B cell (primary cell): ENCODE results near the gene OR51A2. TPM values are rescaled to one million over a fixed set of nuclear protein-coding genes. Genes with fewer than 3 reads are reported as not detected.
"Not testable (repeated sequence)": the region's sequence is repeated elsewhere in the genome, so short reads cannot be mapped to it uniquely, and the experiment has no call there.

Experiments used
- ATAC-seq: fragments of 200-7000 bp; cut with Tn5 transposase; one replicate; pipeline ENCODE4 v1.10.0; 2021; ENCODE audit warnings: low read depth, mild to moderate bottlenecking, moderate number of reproducible peaks, moderate library complexity
- CTCF ChIA-PET: fragments of 350-600 bp; sonication (Branson Sonifier 250); formaldehyde crosslinking; loops from one replicate; lab custom pipeline; 2021; ENCODE audit warnings: antibody characterized with exemption, inconsistent platforms; lab: Charles Lee
- POLR2A ChIA-PET: fragments of 350-600 bp; sonication (Branson Sonifier 250); formaldehyde crosslinking; loops from one replicate; lab custom pipeline; 2021; ENCODE audit warnings: antibody characterized with exemption; lab: Charles Lee
- DNase-seq: peaks from one replicate; pipeline ENCODE4 v3.0.0; 2013
- H2AFZ ChIP-seq: 2 replicates; pipeline ENCODE4 v1.6.1; 2012; ENCODE audit warnings: mild to moderate bottlenecking, low read depth, low read length; ENCODE audit not compliant: insufficient read depth, poor library complexity, severe bottlenecking
- H3K27ac ChIP-seq, 2 donors: 1 replicate in 1 of 2; 2 replicates in 1 of 2; pipeline ENCODE4 v1.5.1; 2012 to 2013; ENCODE audit warnings: low read length in 2 of 2, mild to moderate bottlenecking in 2 of 2, moderate library complexity in 1 of 2
- H3K27me3 ChIP-seq, 4 experiments: fragments of 200-600 bp in 1 of 4; sonication (generic) in 1 of 4; replicated peaks in 1 of 4; 1 replicate in 2 of 4; 2 replicates in 2 of 4; pipeline versions ENCODE4 v1.6.1 to v1.7.0; 2013 to 2016; ENCODE audit warnings: low read length in 3 of 4, mild to moderate bottlenecking in 2 of 4, mixed read lengths in 1 of 4, moderate library complexity in 1 of 4; ENCODE audit not compliant: insufficient read depth in 4 of 4, control insufficient read depth in 3 of 4; ENCODE audit errors: control extremely low read depth in 1 of 4
- H3K36me3 ChIP-seq, 2 experiments: replicated peaks in 1 of 2; 1 replicate in 1 of 2; 2 replicates in 1 of 2; pipeline versions ENCODE4 v1.6.1 to v1.7.1; 2013; ENCODE audit warnings: low read length in 1 of 2; ENCODE audit not compliant: insufficient read depth in 2 of 2, control insufficient read depth in 1 of 2; ENCODE audit errors: control extremely low read depth in 1 of 2, extremely low read depth in 1 of 2
- H3K4me1 ChIP-seq, 2 donors: fragments of 200-600 bp in 1 of 2; sonication (generic) in 1 of 2; 1 replicate in 1 of 2; 2 replicates in 1 of 2; pipeline versions ENCODE4 v1.5.1 to v1.6.1; 2013 to 2017; ENCODE audit warnings: low read length in 2 of 2; ENCODE audit not compliant: control insufficient read depth in 2 of 2, insufficient read depth in 2 of 2
- H3K4me2 ChIP-seq: replicated peaks from 2 replicates; pipeline ENCODE3; 2012; ENCODE audit warnings: mild to moderate bottlenecking, low read depth, low read length; ENCODE audit not compliant: poor library complexity, severe bottlenecking
- H3K4me3 ChIP-seq, 5 experiments: fragments of 200-600 bp in 1 of 5; sonication (generic) in 1 of 5; 1 replicate in 3 of 5; 2 replicates in 2 of 5; pipeline versions ENCODE4 v1.5.1 to v1.7.0; 2011 to 2016; ENCODE audit warnings: low read length in 4 of 5, mild to moderate bottlenecking in 4 of 5, low read depth in 2 of 5, control low read depth in 1 of 5, moderate library complexity in 1 of 5; ENCODE audit not compliant: insufficient read depth in 1 of 5; ENCODE audit errors: control extremely low read depth in 1 of 5, extremely low read depth in 1 of 5
- H3K79me2 ChIP-seq: fragments of 200-600 bp; sonication (generic); one replicate; pipeline ENCODE4 v1.6.0; 2016; ENCODE audit warnings: low read length; ENCODE audit not compliant: control insufficient read depth, insufficient read depth
- H3K9ac ChIP-seq: fragments of 200-600 bp; sonication (generic); 2 replicates; pipeline ENCODE4 v1.6.1; 2017; ENCODE audit warnings: mild to moderate bottlenecking, low read length, moderate library complexity
- H3K9me3 ChIP-seq, 3 donors: one replicate each; pipeline versions ENCODE4 v1.6.1 to v1.7.1; 2013; ENCODE audit warnings: low read length in 2 of 3; ENCODE audit not compliant: control insufficient read depth in 2 of 3, insufficient read depth in 1 of 3; ENCODE audit errors: control extremely low read depth in 1 of 3
- H4K20me1 ChIP-seq: 2 replicates; pipeline ENCODE4 v1.6.0; 2012; ENCODE audit warnings: mild to moderate bottlenecking, low read length; ENCODE audit not compliant: insufficient read depth, control insufficient read depth, poor library complexity, severe bottlenecking
- H3K27ac Mint-ChIP-seq: one replicate; pipeline ENCODE4 v1.8.0; 2021; ENCODE audit warnings: mixed read lengths
- H3K27me3 Mint-ChIP-seq: one replicate; pipeline ENCODE4 v1.8.0; 2021; ENCODE audit warnings: mixed read lengths
- H3K4me1 Mint-ChIP-seq: one replicate; pipeline ENCODE4 v1.8.0; 2021; ENCODE audit warnings: mixed read lengths
- H3K4me3 Mint-ChIP-seq: one replicate; pipeline ENCODE4 v1.8.0; 2021; ENCODE audit warnings: mixed read lengths
- H3K9me3 Mint-ChIP-seq: one replicate; pipeline ENCODE4 v1.8.0; 2022; ENCODE audit warnings: mixed read lengths; ENCODE audit not compliant: insufficient read depth
- CTCF ChIP-seq: fragments of 200-600 bp; IDR thresholded peaks from one replicate; pipeline ENCODE4 v1.8.0; 2022; ENCODE audit warnings: antibody characterized with exemption, mild to moderate bottlenecking
- EZH2 ChIP-seq: IDR thresholded peaks from 2 replicates; pipeline ENCODE4 v1.6.1; 2012; ENCODE audit warnings: borderline replicate concordance, low read depth, mild to moderate bottlenecking, moderate library complexity, low read length; ENCODE audit not compliant: insufficient read depth, poor library complexity, severe bottlenecking
- WGBS: methylation state at CpG from one replicate; pipeline ENCODE4 v1.1.5; 2013; ENCODE audit warnings: missing lambda C conversion rate; ENCODE audit not compliant: insufficient coverage; 5-methylcytosine and 5-hydroxymethylcytosine counted together
- intact Hi-C: fragments of 100-400 bp; cut with micrococcal nuclease; formaldehyde crosslinking; loops from one replicate; pipeline ENCODE4 v1.10.0; 2022
- polyA minus RNA-seq: library from RNA; depleted of rRNA, polyadenylated mRNA; stranded (reverse); fragments of >200 nt; gene quantifications from 2 replicates; pipeline ENCODE4 v1.2.3, GENCODE V29; 2012
- polyA plus RNA-seq: library from polyadenylated mRNA; depleted of rRNA; stranded (reverse); fragments of >200 nt; gene quantifications from 2 replicates; pipeline ENCODE4 v1.2.3, GENCODE V29; 2012
- total RNA-seq, 2 donors: library from RNA; stranded (reverse); fragments of 120-200 nt in 1 of 2; gene quantifications; 1 replicate in 1 of 2; 2 replicates in 1 of 2; pipeline versions ENCODE4 v1.2.3 to v1.2.4, GENCODE V29; 2013 to 2022

The OR51A2 gene
- total RNA-seq, result not detected in 2 replicates
- total RNA-seq (2013), result not detected
- not detected in 2 replicates for polyA plus RNA-seq
- not detected in 2 replicates for polyA minus RNA-seq

- H3K9me3 Mint-ChIP-seq, H3K27me3 Mint-ChIP-seq, H3K79me2 ChIP-seq, DNase-seq, H3K4me2 ChIP-seq, H3K36me3 ChIP-seq, H3K27ac Mint-ChIP-seq, intact Hi-C loops, H3K4me3 ChIP-seq, H3K9ac ChIP-seq, H3K9me3 ChIP-seq, POLR2A ChIA-PET, H3K4me3 Mint-ChIP-seq, H3K27me3 ChIP-seq, ATAC-seq, CTCF ChIA-PET, H2AFZ ChIP-seq, H3K27ac ChIP-seq, H3K4me1 ChIP-seq, H4K20me1 ChIP-seq, H3K4me1 Mint-ChIP-seq: not testable (repeated sequence)
- WGBS, result no CpG with 5 or more reads among the region's 2 CpGs
These were observed at the start of gene OR51A2 for GRCh38 chr11:4955613-4956012. Gene OR51A2 (minus strand): TSS chr11:4955713. CDS start chr11:4955713, 0 bp downstream.

GRCh38 chr11:5004424-5005274 lies 49.1 kb upstream of the OR51A2 start:
- Histone ChIP-seq H3K4me2 (no peak overlapping the region), H3K9ac (no peak overlapping the region), H3K27ac (no peak overlapping the region), H4K20me1 (no peaks in the 10 kb centered on the region), H3K36me3 (no peaks in the 10 kb centered on the region), H3K9me3 (no peaks in the 10 kb centered on the region), H2AFZ (no peak overlapping the region), H3K79me2 (no peaks in the 10 kb centered on the region), H3K4me1 (no peaks in the 10 kb centered on the region), H3K4me3 (no peak overlapping the region), H3K27me3 (no peaks in the 10 kb centered on the region)
- WGBS, result 92% methylated on average over 3 of the region's 6 CpGs
- H3K4me3 Mint-ChIP-seq, result no peak overlapping the region
- CTCF ChIA-PET, result interaction anchor here (1.8 kb wide), 1 partner anchor 368 kb away, joined by 7 read pairs; the partner anchor contains the start of gene OR51D1
- DNase-seq (peak; percentile 32), ATAC-seq (no peak)
- peaks cover 9% of the 10 kb centered on the region for H3K27me3 Mint-ChIP-seq
- intact Hi-C loops, result loop anchor here (5.0 kb wide), 1 partner anchor 817 kb away; no protein-coding TSS in a partner anchor
- no peak overlapping the region for H3K27ac Mint-ChIP-seq
- TF ChIP-seq EZH2 (no peak), CTCF (peak; percentile 46)
- POLR2A ChIA-PET, result no interaction called here
- no peaks in the 10 kb centered on the region for H3K4me1 Mint-ChIP-seq
- no peaks in the 10 kb centered on the region for H3K9me3 Mint-ChIP-seq
